Ascending aorta (tissue), 2 donors: ENCODE measurements around the gene SLC26A4. TPM values are rescaled to one million over a fixed set of nuclear protein-coding genes. Genes with fewer than 3 reads are reported as not detected.

Experiments used
- DNase-seq, 2 donors: peaks; one replicate each; pipeline ENCODE4 v3.0.0-alpha.2; 2019; ENCODE audit warnings: low spot score in 2 of 2
- H3K27ac ChIP-seq, 2 donors: fragments of 200-600 bp; sonication (generic); one replicate each; pipeline ENCODE4 v1.5.1; 2016 to 2017; ENCODE audit warnings: mild to moderate bottlenecking in 1 of 2
- H3K27me3 ChIP-seq: fragments of 200-600 bp; sonication (generic); one replicate; pipeline ENCODE4 v1.5.1; 2017
- H3K36me3 ChIP-seq, 2 donors: fragments of 200-600 bp; sonication (generic); one replicate each; pipeline ENCODE4 v1.5.1; 2016
- H3K4me1 ChIP-seq, 2 donors: fragments of 200-600 bp; sonication (generic); one replicate each; pipeline ENCODE4 v1.5.1; 2016 to 2017; ENCODE audit warnings: mild to moderate bottlenecking in 1 of 2
- H3K4me3 ChIP-seq, 2 donors: fragments of 200-600 bp; sonication (generic); one replicate each; pipeline ENCODE4 v1.5.1; 2016 to 2017; ENCODE audit warnings: mild to moderate bottlenecking in 1 of 2
- H3K9me3 ChIP-seq, 2 donors: fragments of 200-600 bp; sonication (generic); one replicate each; pipeline ENCODE4 v1.5.1; 2016
- CTCF ChIP-seq, 3 experiments: fragments of 200-600 bp in 2 of 3; fragments of 450-650 bp in 1 of 3; sonication (generic) in 2 of 3; IDR thresholded peaks; one replicate each; pipeline ENCODE4 v1.5.1; 2016 to 2019; ENCODE audit warnings: antibody characterized with exemption in 3 of 3, mild to moderate bottlenecking in 1 of 3, moderate library complexity in 1 of 3
- intact Hi-C: fragments of 100-400 bp; cut with DNase I; formaldehyde crosslinking; loops from one replicate; pipeline ENCODE4 v1.15.1; 2023
- total RNA-seq: library from RNA; depleted of rRNA; stranded (reverse); fragments of >200 nt; gene quantifications from one replicate; pipeline ENCODE4 v1.1.0, GENCODE V29; 2016

SLC26A4 gene
- total RNA-seq, 1 donor from 2014 or later = 4.7 TPM

GRCh38 chr7:107668296-107668695, 7.7 kb downstream of the SLC26A4 start:
- TF ChIP-seq CTCF (IDR thresholded peaks at IDR 0.05) = no peak
- DNase-seq = no peak
- Histone ChIP-seq H3K27ac (no peak overlapping the region), H3K27me3 (no peaks in the 10 kb centered on the region), H3K36me3 (no peaks in the 10 kb centered on the region), H3K4me1 (no peaks in the 10 kb centered on the region), H3K9me3 (no peaks in the 10 kb centered on the region), H3K4me3 (no peak overlapping the region)
- intact Hi-C loops = loop anchor here (10.0 kb wide), 1 partner anchor 203 kb away; no protein-coding TSS in a partner anchor

- no peaks in the 10 kb centered on the region for H3K4me1 ChIP-seq
- no peaks in the 10 kb centered on the region for H3K27me3 ChIP-seq
- no peak overlapping the region for H3K27ac ChIP-seq
- H3K4me3 ChIP-seq = no peak overlapping the region
- H3K9me3 ChIP-seq = no peaks in the 10 kb centered on the region
- TF ChIP-seq CTCF (IDR thresholded peaks at IDR 0.05) = no peak
- no peak for DNase-seq
- intact Hi-C loops = no loop called here
- no peaks in the 10 kb centered on the region for H3K36me3 ChIP-seq
Observed at GRCh38 chr7:107672183-107672582, 11.6 kb downstream of the SLC26A4 start.

GRCh38 chr7:107676249-107676648, 15.6 kb downstream of the SLC26A4 start:
- H3K9me3 ChIP-seq = no peaks in the 10 kb centered on the region
- DNase-seq = no peak
- H3K4me3 ChIP-seq = no peak overlapping the region
- H3K36me3 ChIP-seq = no peaks in the 10 kb centered on the region
- H3K4me1 ChIP-seq = no peaks in the 10 kb centered on the region
- no peak for TF ChIP-seq CTCF (IDR thresholded peaks at IDR 0.05)
- intact Hi-C loops = no loop called here
- H3K27me3 ChIP-seq = no peaks in the 10 kb centered on the region
- H3K27ac ChIP-seq = no peak overlapping the region

GRCh38 chr7:107678110-107678753, 17.6 kb downstream of the SLC26A4 start:
- intact Hi-C loops = no loop called here
- no peaks in the 10 kb centered on the region for H3K27me3 ChIP-seq
- H3K36me3 ChIP-seq = no peaks in the 10 kb centered on the region

GRCh38 chr7:107680478-107680877, 19.9 kb downstream of the SLC26A4 start:
- intact Hi-C loops = no loop called here
- TF ChIP-seq CTCF (IDR thresholded peaks at IDR 0.05) = no peak
- no peak for DNase-seq

More at GRCh38 chr7:107678110-107678753, 17.6 kb downstream of the SLC26A4 start:
- Histone ChIP-seq H3K4me3 (no peak overlapping the region), H3K9me3 (no peaks in the 10 kb centered on the region), H3K4me1 (no peaks in the 10 kb centered on the region), H3K27ac (no peak overlapping the region)
- no peak for TF ChIP-seq CTCF (IDR thresholded peaks at IDR 0.05)
- no peak for DNase-seq

GRCh38 chr7:107682886-107683285, 22.3 kb downstream of the SLC26A4 start:
- Histone ChIP-seq H3K4me3 (no peak overlapping the region), H3K27ac (no peak overlapping the region), H3K27me3 (no peaks in the 10 kb centered on the region), H3K36me3 (no peaks in the 10 kb centered on the region), H3K4me1 (no peaks in the 10 kb centered on the region), H3K9me3 (no peaks in the 10 kb centered on the region)
- TF ChIP-seq CTCF (IDR thresholded peaks at IDR 0.05) = no peak
- intact Hi-C loops = no loop called here
- DNase-seq = no peak

More at GRCh38 chr7:107680478-107680877, 19.9 kb downstream of the SLC26A4 start:
- Histone ChIP-seq H3K27ac (no peak overlapping the region), H3K36me3 (no peaks in the 10 kb centered on the region), H3K27me3 (no peaks in the 10 kb centered on the region), H3K4me1 (no peaks in the 10 kb centered on the region), H3K9me3 (no peaks in the 10 kb centered on the region), H3K4me3 (no peak overlapping the region)
